Measurements from ENCODE around the gene SOX21. TPM values are rescaled to one million over a fixed set of nuclear protein-coding genes. Genes with fewer than 3 reads are reported as not detected.

SOX21 gene
- total and polyA plus RNA-seq, 2 of the 8 experiments (the other 6 are each of a cell fraction or from before 2014, with no cell fraction given), result 3.9 TPM

GRCh38 chr13:94696171-94696570 is 16.2 kb downstream of the SOX21 start (continued):
- no peak for TF ChIP-seq YY1 (IDR thresholded peaks at IDR 0.05; ENCODE audit: low read depth, low read length)
- TF ChIP-seq POU5F1 (IDR thresholded peaks at IDR 0.05; ENCODE audit: low read depth, low read length), result no peak
- TF ChIP-seq CHD1 (IDR thresholded peaks at IDR 0.05; ENCODE audit: low read depth, low read length), result no peak
- TF ChIP-seq SP2 (IDR thresholded peaks at IDR 0.05; ENCODE audit: low read length), result no peak
- no peak for TF ChIP-seq ATF3 (IDR thresholded peaks at IDR 0.05; ENCODE audit: insufficient read depth, low read depth, low read length)
